ENCODE measurements around the gene GPRASP3. TPM values are rescaled to one million over a fixed set of nuclear protein-coding genes. Genes with fewer than 3 reads are reported as not detected.

The GPRASP3 gene
- total RNA-seq, 1 donor from 2014 or later = 10.5 TPM

DNA sequence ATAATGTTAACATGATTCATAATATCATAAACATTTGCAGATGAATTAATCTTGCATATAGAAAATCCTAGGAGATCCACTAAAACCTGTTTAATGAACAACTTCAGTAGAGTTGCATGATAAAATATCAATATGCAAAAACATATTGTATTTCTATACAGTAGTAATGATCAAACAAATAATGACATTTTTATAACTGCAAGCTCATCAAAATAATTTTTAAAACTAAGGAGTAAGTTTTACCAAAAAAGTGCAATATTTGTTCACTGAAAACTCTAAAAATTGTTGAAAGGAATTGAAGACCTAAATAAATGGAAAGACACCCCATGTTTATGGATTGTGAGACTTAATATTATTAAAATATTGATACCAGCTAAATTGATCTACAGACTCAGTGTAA lies 24.2 kb upstream of the GPRASP3 start:
- TF ChIP-seq, protein P1, sequence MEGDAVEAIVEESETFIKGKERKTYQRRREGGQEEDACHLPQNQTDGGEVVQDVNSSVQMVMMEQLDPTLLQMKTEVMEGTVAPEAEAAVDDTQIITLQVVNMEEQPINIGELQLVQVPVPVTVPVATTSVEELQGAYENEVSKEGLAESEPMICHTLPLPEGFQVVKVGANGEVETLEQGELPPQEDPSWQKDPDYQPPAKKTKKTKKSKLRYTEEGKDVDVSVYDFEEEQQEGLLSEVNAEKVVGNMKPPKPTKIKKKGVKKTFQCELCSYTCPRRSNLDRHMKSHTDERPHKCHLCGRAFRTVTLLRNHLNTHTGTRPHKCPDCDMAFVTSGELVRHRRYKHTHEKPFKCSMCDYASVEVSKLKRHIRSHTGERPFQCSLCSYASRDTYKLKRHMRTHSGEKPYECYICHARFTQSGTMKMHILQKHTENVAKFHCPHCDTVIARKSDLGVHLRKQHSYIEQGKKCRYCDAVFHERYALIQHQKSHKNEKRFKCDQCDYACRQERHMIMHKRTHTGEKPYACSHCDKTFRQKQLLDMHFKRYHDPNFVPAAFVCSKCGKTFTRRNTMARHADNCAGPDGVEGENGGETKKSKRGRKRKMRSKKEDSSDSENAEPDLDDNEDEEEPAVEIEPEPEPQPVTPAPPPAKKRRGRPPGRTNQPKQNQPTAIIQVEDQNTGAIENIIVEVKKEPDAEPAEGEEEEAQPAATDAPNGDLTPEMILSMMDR (IDR thresholded peaks at IDR 0.05; ENCODE audit: unreplicated experiment) = no peak
- peaks cover 2% of the 10 kb centered on the region for H3K27me3 Mint-ChIP-seq (ENCODE audit: unreplicated experiment)
- no peak for DNase-seq (ENCODE audit: low spot score)
- H3K9me3 Mint-ChIP-seq (ENCODE audit: unreplicated experiment) = no peaks in the 10 kb centered on the region
- no peak overlapping the region for H3K27ac Mint-ChIP-seq (ENCODE audit: unreplicated experiment)
- no peaks in the 10 kb centered on the region for H3K36me3 Mint-ChIP-seq (ENCODE audit: low read depth, unreplicated experiment)
- H3K4me1 Mint-ChIP-seq (ENCODE audit: unreplicated experiment) = no peaks in the 10 kb centered on the region
- no peak overlapping the region for H3K4me3 Mint-ChIP-seq (ENCODE audit: unreplicated experiment)

DNA sequence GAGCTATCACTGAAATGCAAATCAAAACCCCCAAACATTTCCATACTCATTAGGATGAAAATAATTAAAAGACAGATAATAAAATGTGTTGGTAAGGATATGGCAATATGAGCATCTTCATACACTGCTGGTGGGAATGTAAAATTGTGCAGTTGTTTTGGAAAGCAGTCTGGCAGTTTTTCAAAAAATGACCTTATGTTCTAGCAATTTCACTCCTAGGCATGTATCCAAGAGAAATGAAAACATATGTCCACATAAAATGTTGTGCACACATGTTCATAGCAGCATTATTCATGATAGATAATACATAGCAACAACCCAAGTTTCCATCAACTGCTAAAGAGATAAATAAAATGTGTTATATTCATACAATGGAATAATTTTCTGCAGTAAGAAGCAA lies 23.0 kb upstream of the GPRASP3 start:
- TF ChIP-seq, protein P1 (IDR thresholded peaks at IDR 0.05; ENCODE audit: unreplicated experiment) = no peak
- Mint-ChIP-seq H3K36me3 (ENCODE audit: low read depth, unreplicated experiment) (no peaks in the 10 kb centered on the region), H3K27me3 (ENCODE audit: unreplicated experiment) (peaks cover 2% of the 10 kb centered on the region), H3K4me3 (ENCODE audit: unreplicated experiment) (no peak overlapping the region), H3K9me3 (ENCODE audit: unreplicated experiment) (no peaks in the 10 kb centered on the region), H3K4me1 (ENCODE audit: unreplicated experiment) (no peaks in the 10 kb centered on the region), H3K27ac (ENCODE audit: unreplicated experiment) (no peak overlapping the region)
- no peak for DNase-seq (ENCODE audit: low spot score)

DNA sequence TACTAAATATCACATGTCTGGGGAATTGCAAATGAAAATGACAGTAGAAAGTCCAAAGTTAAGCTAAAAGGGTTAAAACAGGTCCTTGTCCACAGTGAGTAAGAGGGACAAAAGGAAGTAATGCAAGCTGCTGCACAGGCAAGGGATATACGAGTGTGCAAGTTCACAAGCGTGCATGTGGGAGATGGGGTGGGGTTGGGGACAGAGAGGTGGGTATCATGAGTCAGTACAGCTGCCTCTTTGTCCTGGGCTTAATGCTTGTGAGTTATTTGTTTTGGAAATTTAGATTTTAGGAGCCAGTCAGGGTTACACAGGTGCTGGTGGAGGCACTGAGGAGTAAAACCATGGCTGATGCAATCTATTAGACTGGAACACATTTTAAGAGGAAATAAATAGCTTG lies 11.6 kb upstream of the GPRASP3 start:
- Mint-ChIP-seq H3K36me3 (ENCODE audit: low read depth, unreplicated experiment) (no peaks in the 10 kb centered on the region), H3K4me3 (ENCODE audit: unreplicated experiment) (no peak overlapping the region), H3K27me3 (ENCODE audit: unreplicated experiment) (peaks cover 3% of the 10 kb centered on the region), H3K9me3 (ENCODE audit: unreplicated experiment) (no peaks in the 10 kb centered on the region), H3K27ac (ENCODE audit: unreplicated experiment) (no peak overlapping the region), H3K4me1 (ENCODE audit: unreplicated experiment) (no peaks in the 10 kb centered on the region)
- TF ChIP-seq, protein P1 (IDR thresholded peaks at IDR 0.05; ENCODE audit: unreplicated experiment) = no peak
- no peak for DNase-seq (ENCODE audit: low spot score)

DNA sequence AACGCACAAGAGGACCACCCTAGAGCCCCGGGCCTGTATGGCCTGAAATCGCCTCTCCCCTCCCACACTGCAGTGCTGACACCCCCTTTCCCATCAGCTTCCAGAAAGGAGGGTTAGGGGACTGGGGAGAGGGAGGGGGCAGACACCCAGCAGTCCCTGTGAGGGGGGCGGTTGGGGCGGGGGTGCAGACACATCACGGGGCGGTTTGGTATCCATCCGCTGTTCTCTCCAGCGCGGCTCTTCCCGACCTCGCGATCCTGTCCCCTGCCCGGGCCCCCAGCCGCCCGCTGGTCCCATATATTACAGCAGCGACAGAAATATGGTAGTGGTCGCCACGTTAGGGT lies 8.7 kb upstream of the GPRASP3 start:
- H3K27ac Mint-ChIP-seq (ENCODE audit: unreplicated experiment) = no peak overlapping the region
- no peak overlapping the region for H3K4me3 Mint-ChIP-seq (ENCODE audit: unreplicated experiment)
- H3K27me3 Mint-ChIP-seq (ENCODE audit: unreplicated experiment) = peaks cover 5% of the 10 kb centered on the region
- TF ChIP-seq, protein P1 (IDR thresholded peaks at IDR 0.05; ENCODE audit: unreplicated experiment) = no peak
- H3K4me1 Mint-ChIP-seq (ENCODE audit: unreplicated experiment) = no peaks in the 10 kb centered on the region
- H3K9me3 Mint-ChIP-seq (ENCODE audit: unreplicated experiment) = no peaks in the 10 kb centered on the region
- no peak for DNase-seq (ENCODE audit: low spot score)
- H3K36me3 Mint-ChIP-seq (ENCODE audit: low read depth, unreplicated experiment) = no peaks in the 10 kb centered on the region

DNA sequence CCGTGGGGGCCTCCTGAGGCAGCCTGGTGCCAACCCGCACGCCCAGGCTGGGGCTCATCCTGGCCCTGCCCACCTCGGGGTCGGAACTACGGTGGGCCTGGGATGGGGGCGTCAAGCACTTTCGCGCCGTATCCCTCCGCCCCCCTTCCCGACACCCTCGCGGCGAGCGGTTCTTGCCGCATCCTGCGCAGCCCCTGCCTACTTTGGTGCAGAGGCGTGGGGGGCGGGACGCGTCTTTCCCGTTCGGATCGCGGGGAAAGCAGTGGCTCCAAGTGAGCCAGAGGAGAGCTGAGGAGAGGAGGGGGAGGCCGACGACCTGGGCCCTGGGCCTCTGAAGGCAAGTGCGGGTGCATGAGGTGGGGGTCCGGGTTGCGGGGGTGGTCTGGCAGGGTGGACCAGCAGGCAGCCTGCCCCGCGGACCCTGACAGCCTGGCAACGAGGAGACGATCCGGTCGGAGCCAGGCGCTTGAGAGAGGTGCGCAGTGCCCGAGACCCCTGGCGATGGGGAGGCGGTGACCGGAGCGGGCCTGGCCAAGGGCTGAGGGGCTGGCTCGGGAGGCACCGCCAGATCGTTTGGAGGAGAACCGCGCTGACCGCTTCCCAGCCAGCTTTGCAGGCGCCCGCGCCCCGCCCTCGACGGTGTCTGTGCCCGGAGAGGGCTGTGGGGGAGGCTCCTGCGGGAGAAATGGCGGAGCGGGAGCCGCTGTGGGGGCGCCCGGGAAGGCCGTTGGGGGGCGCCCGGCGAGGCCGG lies 8.2 kb upstream of the GPRASP3 start, which contains the start of gene GPRASP2:
TSS of gene GPRASP2 (plus strand) at position 233 of the 751 bp plus-strand sequence. CDS start 2,422 bp downstream, outside the sequence.
- peak; percentile 36 for DNase-seq (ENCODE audit: low spot score)
- Mint-ChIP-seq H3K36me3 (ENCODE audit: low read depth, unreplicated experiment) (no peaks in the 10 kb centered on the region), H3K27ac (ENCODE audit: unreplicated experiment) (no peak within 1 kb of the TSS), H3K9me3 (ENCODE audit: unreplicated experiment) (no peaks in the 10 kb centered on the region), H3K4me3 (ENCODE audit: unreplicated experiment) (peak within 1 kb of the TSS; percentile 91), H3K4me1 (ENCODE audit: unreplicated experiment) (no peaks in the 10 kb centered on the region), H3K27me3 (ENCODE audit: unreplicated experiment) (peaks cover 5% of the 10 kb centered on the region)
- TF ChIP-seq, protein P1 (IDR thresholded peaks at IDR 0.05; ENCODE audit: unreplicated experiment) = no peak
